22Rv1 (cell line): Measurements from ENCODE around the gene ANKRD23.

Experiments
- ZFX ChIP-seq: fragments of 450-650 bp; IDR thresholded peaks from 2 replicates; pipeline ENCODE4 v1.6.1; 2017; ENCODE audit warnings: antibody characterized with exemption, borderline replicate concordance
- TF ChIP-seq, protein P1 (sequence below): fragments of 450-650 bp; IDR thresholded peaks from 2 replicates; pipeline ENCODE4 v1.5.1; 2017; ENCODE audit warnings: mild to moderate bottlenecking

DNA sequence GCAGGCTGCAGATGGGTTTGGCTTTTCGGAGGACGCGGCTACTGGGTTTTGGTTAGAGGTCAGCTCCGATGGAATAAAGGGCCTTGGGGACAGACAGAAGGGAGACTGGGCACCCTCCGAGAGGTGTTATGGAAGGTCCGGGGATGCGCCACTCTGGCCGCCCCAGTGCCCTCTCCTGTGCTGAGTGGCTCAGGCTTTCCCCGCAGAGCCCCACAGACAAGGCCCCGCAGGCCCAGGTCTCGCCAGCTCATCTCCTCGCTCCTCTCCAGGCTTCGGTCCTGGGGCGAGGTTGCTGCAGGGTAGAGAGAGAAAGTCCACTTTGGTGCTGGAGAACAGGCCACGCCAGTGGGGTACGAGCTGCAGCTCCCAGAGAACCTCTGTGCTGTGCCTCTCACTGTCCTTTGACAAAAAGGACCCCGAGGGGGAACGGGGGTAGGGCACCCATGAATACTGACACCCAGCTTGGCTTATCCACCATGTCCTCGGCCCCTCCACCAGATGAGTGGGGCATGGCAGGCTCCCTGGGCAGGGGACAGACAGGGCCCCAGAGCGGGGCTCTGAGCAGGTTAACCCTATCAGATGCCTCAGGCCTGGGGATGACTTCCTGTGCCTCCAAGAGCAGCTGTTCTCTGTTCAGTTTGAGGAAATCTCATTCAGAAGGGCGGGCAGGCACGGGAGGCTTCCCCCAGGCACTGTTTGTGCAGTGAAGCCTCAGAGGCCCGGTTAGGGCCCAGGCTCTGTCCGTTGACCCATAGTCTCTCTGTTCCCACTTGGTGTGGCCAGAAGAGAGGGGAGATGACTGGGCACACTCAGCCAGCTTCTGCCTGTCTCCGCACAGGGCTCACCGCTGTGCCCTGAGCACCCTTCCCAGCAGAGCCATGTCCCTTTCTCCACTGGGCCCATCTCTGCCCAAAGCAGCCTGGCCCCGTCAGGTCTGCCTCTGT, 43.5 kb downstream of the ANKRD23 start:
- TF ChIP-seq, protein P1, sequence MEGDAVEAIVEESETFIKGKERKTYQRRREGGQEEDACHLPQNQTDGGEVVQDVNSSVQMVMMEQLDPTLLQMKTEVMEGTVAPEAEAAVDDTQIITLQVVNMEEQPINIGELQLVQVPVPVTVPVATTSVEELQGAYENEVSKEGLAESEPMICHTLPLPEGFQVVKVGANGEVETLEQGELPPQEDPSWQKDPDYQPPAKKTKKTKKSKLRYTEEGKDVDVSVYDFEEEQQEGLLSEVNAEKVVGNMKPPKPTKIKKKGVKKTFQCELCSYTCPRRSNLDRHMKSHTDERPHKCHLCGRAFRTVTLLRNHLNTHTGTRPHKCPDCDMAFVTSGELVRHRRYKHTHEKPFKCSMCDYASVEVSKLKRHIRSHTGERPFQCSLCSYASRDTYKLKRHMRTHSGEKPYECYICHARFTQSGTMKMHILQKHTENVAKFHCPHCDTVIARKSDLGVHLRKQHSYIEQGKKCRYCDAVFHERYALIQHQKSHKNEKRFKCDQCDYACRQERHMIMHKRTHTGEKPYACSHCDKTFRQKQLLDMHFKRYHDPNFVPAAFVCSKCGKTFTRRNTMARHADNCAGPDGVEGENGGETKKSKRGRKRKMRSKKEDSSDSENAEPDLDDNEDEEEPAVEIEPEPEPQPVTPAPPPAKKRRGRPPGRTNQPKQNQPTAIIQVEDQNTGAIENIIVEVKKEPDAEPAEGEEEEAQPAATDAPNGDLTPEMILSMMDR = no peak
- TF ChIP-seq ZFX = no peak
